Hepatocyte (in vitro differentiated cells): ENCODE data around the gene KCNIP3. TPM values are rescaled to one million over a fixed set of nuclear protein-coding genes. Genes with fewer than 3 reads are reported as not detected.

Experiments used
- DNase-seq: peaks from one replicate; pipeline ENCODE4 v3.0.0-alpha.2; 2016; ENCODE audit warnings: low spot score
- H2AFZ ChIP-seq: fragments of 200-600 bp; sonication (generic); 2 replicates; pipeline ENCODE4 v1.6.0; 2016; ENCODE audit warnings: antibody characterized with exemption, mild to moderate bottlenecking
- H3K27ac ChIP-seq: fragments of 200-600 bp; sonication (generic); 2 replicates; pipeline ENCODE4 v1.5.1; 2016; ENCODE audit warnings: mild to moderate bottlenecking
- H3K27me3 ChIP-seq: fragments of 200-600 bp; sonication (generic); 2 replicates; pipeline ENCODE4 v1.6.1; 2016
- H3K36me3 ChIP-seq: fragments of 200-600 bp; sonication (generic); replicated peaks from 2 replicates; pipeline ENCODE4 v1.5.1; 2016; ENCODE audit warnings: low read depth; ENCODE audit not compliant: insufficient read depth
- H3K4me1 ChIP-seq: fragments of 200-600 bp; sonication (generic); 2 replicates; pipeline ENCODE4 v1.5.1; 2016; ENCODE audit warnings: mild to moderate bottlenecking, moderate library complexity; ENCODE audit not compliant: insufficient read depth
- H3K4me2 ChIP-seq: fragments of 200-600 bp; sonication (generic); 2 replicates; pipeline ENCODE4 v1.6.0; 2016
- H3K4me3 ChIP-seq: fragments of 200-600 bp; sonication (generic); 2 replicates; pipeline ENCODE4 v1.5.1; 2016; ENCODE audit warnings: mild to moderate bottlenecking
- H3K79me2 ChIP-seq: fragments of 200-600 bp; sonication (generic); 2 replicates; pipeline ENCODE4 v1.6.0; 2017; ENCODE audit warnings: mild to moderate bottlenecking
- H3K9me2 ChIP-seq: fragments of 200-600 bp; sonication (generic); replicated peaks from 2 replicates; pipeline ENCODE4 v1.6.0; 2017; ENCODE audit warnings: mild to moderate bottlenecking; ENCODE audit not compliant: insufficient read depth
- H3K9me3 ChIP-seq: fragments of 200-600 bp; sonication (generic); 2 replicates; pipeline ENCODE4 v1.5.1; 2016; ENCODE audit warnings: low read depth, mild to moderate bottlenecking
- H4K20me1 ChIP-seq: fragments of 200-600 bp; sonication (generic); 2 replicates; pipeline ENCODE4 v1.6.0; 2016; ENCODE audit warnings: mild to moderate bottlenecking; ENCODE audit not compliant: insufficient read depth, poor library complexity, severe bottlenecking
- CTCF ChIP-seq: fragments of 200-600 bp; sonication (generic); IDR thresholded peaks from 2 replicates; pipeline ENCODE4 v1.5.1; 2016; ENCODE audit warnings: antibody characterized with exemption, mild to moderate bottlenecking; ENCODE audit not compliant: poor library complexity
- EZH2 ChIP-seq: fragments of 200-600 bp; sonication (generic); IDR thresholded peaks from 2 replicates; pipeline ENCODE4 v1.6.1; 2016; ENCODE audit warnings: antibody characterized with exemption, mild to moderate bottlenecking, borderline replicate concordance
- EZH2phosphoT487 ChIP-seq: fragments of 200-600 bp; sonication (generic); IDR thresholded peaks from one replicate; pipeline ENCODE4 v1.6.1; 2018; ENCODE audit warnings: antibody characterized with exemption, mild to moderate bottlenecking, low read depth, moderate library complexity; ENCODE audit not compliant: unreplicated experiment, severe bottlenecking
- WGBS: methylation state at CpG from one replicate; pipeline ENCODE4 v1.1.6; 2016; ENCODE audit warnings: low lambda C conversion rate; ENCODE audit errors: missing lambda C conversion rate; 5-methylcytosine and 5-hydroxymethylcytosine counted together
- polyA plus RNA-seq: library from polyadenylated mRNA; unstranded; fragments of >200 nt; fragmentation: Nextera tagmentation; extraction: Ambion mirVana; gene quantifications from 2 replicates; pipeline ENCODE4 v1.2.1, GENCODE V29; 2016
- total RNA-seq: library from RNA; depleted of rRNA; stranded (reverse); fragments of >200 nt; gene quantifications from 2 replicates; pipeline ENCODE4 v1.2.3, GENCODE V29; 2014

The KCNIP3 gene
- total and polyA plus RNA-seq, 2 experiments from 2014 or later, result 6.1 to 6.5 TPM

- Histone ChIP-seq H3K4me1 (no peaks in the 10 kb centered on the region), H3K9me3 (no peaks in the 10 kb centered on the region)
- no peak for DNase-seq
Observed at GRCh38 chr2:95319481-95320343, 22.6 kb downstream of the KCNIP3 start.

GRCh38 chr2:95320344-95320712 lies 23.2 kb downstream of the KCNIP3 start:
- Histone ChIP-seq H3K27me3 (no peaks in the 10 kb centered on the region), H3K36me3 (no peaks in the 10 kb centered on the region), H3K79me2 (no peaks in the 10 kb centered on the region), H3K4me1 (no peaks in the 10 kb centered on the region), H3K9me2 (no peaks in the 10 kb centered on the region), H4K20me1 (no peaks in the 10 kb centered on the region), H3K4me2 (no peak overlapping the region), H3K4me3 (no peak overlapping the region), H3K27ac (no peak overlapping the region), H2AFZ (no peak overlapping the region), H3K9me3 (no peaks in the 10 kb centered on the region)
- no peak for DNase-seq
- no peak for TF ChIP-seq CTCF
- no peak for TF ChIP-seq EZH2phosphoT487
- TF ChIP-seq EZH2, result no peak
- WGBS, result 90% methylated on average over 5 of the region's 11 CpGs

More at GRCh38 chr2:95319481-95320343, 22.6 kb downstream of the KCNIP3 start:
- H2AFZ ChIP-seq, result no peak overlapping the region
- no peaks in the 10 kb centered on the region for H3K9me2 ChIP-seq
- no peaks in the 10 kb centered on the region for H3K79me2 ChIP-seq
- no peaks in the 10 kb centered on the region for H4K20me1 ChIP-seq
- no peak overlapping the region for H3K27ac ChIP-seq
- no peak overlapping the region for H3K4me2 ChIP-seq
- H3K36me3 ChIP-seq, result no peaks in the 10 kb centered on the region
- 88% methylated on average over 23 of the region's 23 CpGs for WGBS
- no peak overlapping the region for H3K4me3 ChIP-seq
- H3K27me3 ChIP-seq, result no peaks in the 10 kb centered on the region
- TF ChIP-seq EZH2phosphoT487, result no peak
- no peak for TF ChIP-seq EZH2
- TF ChIP-seq CTCF, result no peak

GRCh38 chr2:95320986-95321767 lies 24.0 kb downstream of the KCNIP3 start:
- Histone ChIP-seq H3K79me2 (no peaks in the 10 kb centered on the region), H3K4me2 (no peak overlapping the region), H3K4me3 (no peak overlapping the region), H3K9me2 (no peaks in the 10 kb centered on the region), H3K27ac (no peak overlapping the region), H3K4me1 (no peaks in the 10 kb centered on the region), H2AFZ (no peak overlapping the region), H3K9me3 (no peaks in the 10 kb centered on the region), H4K20me1 (no peaks in the 10 kb centered on the region), H3K36me3 (no peaks in the 10 kb centered on the region), H3K27me3 (no peaks in the 10 kb centered on the region)
- no peak for TF ChIP-seq CTCF
- no peak for TF ChIP-seq EZH2phosphoT487
- TF ChIP-seq EZH2, result no peak
- no peak for DNase-seq
- WGBS, result 72% methylated on average over 18 of the region's 18 CpGs
